ENCODE data around the gene TMEM92. TPM values are rescaled to one million over a fixed set of nuclear protein-coding genes. Genes with fewer than 3 reads are reported as not detected.

The TMEM92 gene
- total and polyA plus RNA-seq, 10 of the 15 experiments (the other 5 are each of a cell fraction or from before 2014, with no cell fraction given), result 0.11 to 1.2 (median 0.32) TPM

GRCh38 chr17:50283246-50283645 lies 9.0 kb downstream of the TMEM92 start (continued):
- peak; percentile 56; the same call in 1 of the 2 replicates for TF ChIP-seq RELB (IDR thresholded peaks at IDR 0.05; ENCODE audit: low read depth)
- 0 out of 2 replicates have a peak, but pooled peaks have one; percentile 26 for TF ChIP-seq YY1 (IDR thresholded peaks at IDR 0.05; ENCODE audit: low read depth, low read length)
- no peak for TF ChIP-seq YBX1 (IDR thresholded peaks at IDR 0.05)
- TF ChIP-seq KLF5 (IDR thresholded peaks at IDR 0.05; ENCODE audit: partially characterized antibody), result no peak
- TF ChIP-seq PAX8 (IDR thresholded peaks at IDR 0.05), result no peak
- TF ChIP-seq NFXL1 (IDR thresholded peaks at IDR 0.05; ENCODE audit: borderline replicate concordance), result no peak
- no peak for TF ChIP-seq SIX5 (IDR thresholded peaks at IDR 0.05; ENCODE audit: low read depth, low read length, severe bottlenecking)
- no peak for TF ChIP-seq PBX3 (IDR thresholded peaks at IDR 0.05; ENCODE audit: insufficient replicate concordance, low read depth, low read length)
- peak; percentile 97 for TF ChIP-seq JUNB (IDR thresholded peaks at IDR 0.05)
- no peak for TF ChIP-seq POU2F2 (IDR thresholded peaks at IDR 0.05; ENCODE audit: borderline replicate concordance, low read depth, low read length)
- TF ChIP-seq SPI1 (IDR thresholded peaks at IDR 0.05; ENCODE audit: borderline replicate concordance, insufficient read depth, low read depth, low read length), result no peak
- TF ChIP-seq MLLT1 (IDR thresholded peaks at IDR 0.05), result peak; percentile 54; the same call in 1 of the 2 replicates
- no peak for TF ChIP-seq CEBPZ (IDR thresholded peaks at IDR 0.05; ENCODE audit: low read depth, low read length)
- no peak for TF ChIP-seq ZNF622 (IDR thresholded peaks at IDR 0.05)
- no peak for TF ChIP-seq ZNF592 (IDR thresholded peaks at IDR 0.05)
- no peak for TF ChIP-seq HDAC2 (IDR thresholded peaks at IDR 0.05)
- peak; percentile 83 for TF ChIP-seq JUND (IDR thresholded peaks at IDR 0.05; ENCODE audit: low read depth, low read length)
- no peak for TF ChIP-seq SMARCA5 (IDR thresholded peaks at IDR 0.05)
- TF ChIP-seq CHD2 (IDR thresholded peaks at IDR 0.05; ENCODE audit: borderline replicate concordance, low read depth, low read length), result no peak
- no peak for TF ChIP-seq STAT1 (conservative IDR thresholded peaks at IDR 0.05)

Data from GM12878 (cell line).